Measurements from ENCODE around the gene STK25. TPM values are rescaled to one million over a fixed set of nuclear protein-coding genes. Genes with fewer than 3 reads are reported as not detected.

The STK25 gene
- total RNA-seq, 1 donor from 2014 or later, result 226 TPM

DNA sequence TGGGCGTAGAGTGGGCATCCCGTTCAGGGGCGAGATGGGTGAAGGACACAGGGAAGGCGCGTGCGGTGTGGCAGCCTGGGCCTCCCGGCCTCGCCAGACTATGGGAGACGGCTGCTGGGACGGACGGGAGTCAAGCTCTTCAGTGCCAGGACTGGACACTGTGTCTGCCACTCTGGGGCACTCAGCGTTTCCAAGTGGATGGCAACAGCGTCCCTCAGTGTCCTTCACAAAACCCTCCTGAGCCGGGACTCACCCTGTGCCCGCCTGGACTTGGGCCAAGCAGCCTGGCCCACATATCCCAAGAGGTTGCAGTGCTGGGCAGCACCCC is 33.9 kb upstream of the STK25 start:
- H3K27me3 Mint-ChIP-seq, result peaks cover 40% of the 10 kb centered on the region
- H3K36me3 Mint-ChIP-seq (ENCODE audit: insufficient read depth), result no peaks in the 10 kb centered on the region
- H3K4me1 Mint-ChIP-seq (ENCODE audit: low read depth), result peaks cover 6% of the 10 kb centered on the region

DNA sequence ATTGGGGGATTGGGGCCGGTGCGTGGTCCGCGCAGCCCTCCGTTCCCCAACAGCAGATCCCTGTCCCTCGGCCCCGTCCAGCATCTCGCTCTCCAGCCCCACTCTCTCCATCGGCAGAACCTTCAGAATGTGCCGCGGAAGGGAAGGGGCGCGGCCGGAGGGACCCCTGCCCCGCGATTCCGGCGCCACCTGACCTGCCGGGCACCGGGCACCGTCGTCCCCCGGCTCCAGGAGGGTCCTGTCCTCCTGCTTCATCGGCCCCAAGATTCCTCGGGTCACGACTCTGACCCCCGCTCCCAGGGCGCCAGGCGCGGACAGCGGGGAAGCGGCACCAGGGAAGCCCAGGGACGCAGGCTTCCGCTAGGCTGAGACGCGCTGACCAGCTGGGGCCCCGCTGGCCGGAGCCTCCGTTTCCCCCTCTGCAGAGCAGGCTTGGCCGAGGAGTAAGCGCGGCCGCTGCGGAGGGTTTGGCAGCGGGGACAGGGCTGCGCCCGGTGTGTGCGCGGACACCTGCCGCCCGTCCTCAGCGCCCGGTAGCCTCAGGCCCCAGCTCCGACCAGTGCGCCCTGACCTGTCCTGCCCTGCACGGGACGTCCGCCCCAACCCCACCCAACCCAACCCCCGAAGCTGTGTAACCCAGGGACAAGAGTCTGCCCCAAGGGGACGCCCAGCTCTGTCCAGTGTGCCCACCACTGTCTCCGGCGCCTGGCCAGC is 33.3 kb upstream of the STK25 start:
- H3K9me3 Mint-ChIP-seq (ENCODE audit: low read depth), result no peaks in the 10 kb centered on the region
- peaks cover 3% of the 10 kb centered on the region for H3K4me1 Mint-ChIP-seq (ENCODE audit: low read depth)
- H3K36me3 Mint-ChIP-seq (ENCODE audit: insufficient read depth), result no peaks in the 10 kb centered on the region
- no peak overlapping the region for H3K4me3 Mint-ChIP-seq (ENCODE audit: low read depth)
- H3K27me3 Mint-ChIP-seq, result peaks cover 37% of the 10 kb centered on the region
- TF ChIP-seq, protein P1, sequence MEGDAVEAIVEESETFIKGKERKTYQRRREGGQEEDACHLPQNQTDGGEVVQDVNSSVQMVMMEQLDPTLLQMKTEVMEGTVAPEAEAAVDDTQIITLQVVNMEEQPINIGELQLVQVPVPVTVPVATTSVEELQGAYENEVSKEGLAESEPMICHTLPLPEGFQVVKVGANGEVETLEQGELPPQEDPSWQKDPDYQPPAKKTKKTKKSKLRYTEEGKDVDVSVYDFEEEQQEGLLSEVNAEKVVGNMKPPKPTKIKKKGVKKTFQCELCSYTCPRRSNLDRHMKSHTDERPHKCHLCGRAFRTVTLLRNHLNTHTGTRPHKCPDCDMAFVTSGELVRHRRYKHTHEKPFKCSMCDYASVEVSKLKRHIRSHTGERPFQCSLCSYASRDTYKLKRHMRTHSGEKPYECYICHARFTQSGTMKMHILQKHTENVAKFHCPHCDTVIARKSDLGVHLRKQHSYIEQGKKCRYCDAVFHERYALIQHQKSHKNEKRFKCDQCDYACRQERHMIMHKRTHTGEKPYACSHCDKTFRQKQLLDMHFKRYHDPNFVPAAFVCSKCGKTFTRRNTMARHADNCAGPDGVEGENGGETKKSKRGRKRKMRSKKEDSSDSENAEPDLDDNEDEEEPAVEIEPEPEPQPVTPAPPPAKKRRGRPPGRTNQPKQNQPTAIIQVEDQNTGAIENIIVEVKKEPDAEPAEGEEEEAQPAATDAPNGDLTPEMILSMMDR (IDR thresholded peaks at IDR 0.05; ENCODE audit: unreplicated experiment), result no peak
- DNase-seq (ENCODE audit: low spot score, unreplicated experiment), result no peak
- no peak overlapping the region for H3K27ac Mint-ChIP-seq

More for the DNA sequence above, 33.9 kb upstream of the STK25 start:
- TF ChIP-seq, protein P1 (IDR thresholded peaks at IDR 0.05; ENCODE audit: unreplicated experiment), result no peak
- H3K27ac Mint-ChIP-seq, result no peak overlapping the region
- H3K9me3 Mint-ChIP-seq (ENCODE audit: low read depth), result no peaks in the 10 kb centered on the region
- no peak for DNase-seq (ENCODE audit: low spot score, unreplicated experiment)
- no peak overlapping the region for H3K4me3 Mint-ChIP-seq (ENCODE audit: low read depth)

DNA sequence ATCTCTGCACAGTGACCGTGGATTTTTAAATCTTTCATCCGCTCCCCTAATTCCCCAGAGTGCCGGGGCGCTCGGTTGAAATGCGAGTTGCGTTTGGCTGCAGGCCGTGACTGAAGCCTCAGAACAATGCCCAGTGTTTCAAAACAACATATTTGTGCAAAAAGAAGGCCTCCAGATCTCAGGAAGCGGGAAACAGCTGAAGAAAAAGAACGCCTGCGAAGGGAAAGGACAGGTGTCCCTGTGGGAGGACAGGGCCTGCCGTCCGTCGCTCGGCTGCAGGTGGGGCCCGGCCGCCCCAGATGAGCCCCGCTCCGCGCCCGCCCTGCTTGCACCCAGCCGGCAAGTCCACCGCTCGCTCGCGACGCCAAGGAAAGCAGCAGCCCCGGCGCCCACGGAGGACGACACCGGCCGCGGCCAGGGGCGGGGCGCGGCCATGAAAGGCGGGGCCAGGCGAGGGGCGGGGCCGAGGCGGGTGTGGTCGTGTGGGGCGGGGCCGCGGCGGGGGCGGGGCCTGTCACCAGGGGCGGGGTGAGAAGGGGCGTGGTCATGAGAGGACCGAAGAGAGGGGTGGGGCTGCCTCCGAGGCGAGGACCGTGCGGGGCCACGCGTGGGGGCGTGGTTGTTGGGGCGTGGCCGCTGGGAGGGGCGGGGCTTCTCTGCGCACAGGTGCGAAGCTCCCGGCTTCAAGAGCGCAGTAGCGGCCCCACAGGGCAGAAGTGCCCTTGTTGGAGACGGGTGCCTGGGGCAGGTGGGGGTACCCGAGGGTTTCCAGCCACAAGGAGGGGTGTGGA is 32.6 kb upstream of the STK25 start:
- Mint-ChIP-seq H3K4me1 (ENCODE audit: low read depth) (peaks cover 8% of the 10 kb centered on the region), H3K27ac (peak overlapping the region; percentile 51), H3K27me3 (peaks cover 40% of the 10 kb centered on the region), H3K4me3 (ENCODE audit: low read depth) (peak overlapping the region; percentile 56), H3K36me3 (ENCODE audit: insufficient read depth) (no peaks in the 10 kb centered on the region), H3K9me3 (ENCODE audit: low read depth) (no peaks in the 10 kb centered on the region)
- TF ChIP-seq, protein P1 (IDR thresholded peaks at IDR 0.05; ENCODE audit: unreplicated experiment), result no peak
- peak; percentile 40 for DNase-seq (ENCODE audit: low spot score, unreplicated experiment)

DNA sequence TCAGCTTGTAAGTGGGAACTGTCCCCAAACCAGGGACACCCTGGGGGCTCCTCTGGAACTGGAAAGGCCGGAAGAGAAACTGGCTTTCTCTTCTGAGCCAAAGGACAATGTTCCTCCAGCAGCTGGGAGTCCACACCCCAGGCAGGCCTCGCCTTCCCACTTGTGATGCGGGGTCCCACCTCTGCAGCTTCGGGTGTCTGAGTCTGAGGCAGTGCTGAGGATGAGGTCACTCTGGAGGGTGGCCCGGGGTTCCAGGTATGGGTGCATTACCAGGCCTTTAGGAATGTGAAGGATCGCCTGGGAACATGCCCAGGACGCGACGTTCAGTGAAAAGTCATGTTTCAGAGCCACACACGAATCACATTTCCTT is 32.0 kb upstream of the STK25 start:
- no peaks in the 10 kb centered on the region for H3K36me3 Mint-ChIP-seq (ENCODE audit: insufficient read depth)

More for the DNA sequence above, 32.0 kb upstream of the STK25 start:
- no peak for DNase-seq (ENCODE audit: low spot score, unreplicated experiment)
- TF ChIP-seq, protein P1 (IDR thresholded peaks at IDR 0.05; ENCODE audit: unreplicated experiment), result no peak
- H3K27me3 Mint-ChIP-seq, result peaks cover 40% of the 10 kb centered on the region
- no peaks in the 10 kb centered on the region for H3K9me3 Mint-ChIP-seq (ENCODE audit: low read depth)
- H3K4me1 Mint-ChIP-seq (ENCODE audit: low read depth), result peaks cover 9% of the 10 kb centered on the region
- peak overlapping the region; percentile 56 for H3K4me3 Mint-ChIP-seq (ENCODE audit: low read depth)
- H3K27ac Mint-ChIP-seq, result peak overlapping the region; percentile 51
